GM19043 (cell line): Measurements from ENCODE around the gene TRABD2B.

Source experiments
- ATAC-seq: cut with Tn5 transposase; IDR thresholded peaks from one replicate; pipeline ENCODE4 v1.9.1; 2021; ENCODE audit warnings: low read depth; ENCODE audit not compliant: unreplicated experiment

TRABD2B gene

GRCh38 chr1:47938520-47938919 lies 58.7 kb downstream of the TRABD2B start:
- ATAC-seq, result no peak

- ATAC-seq, result no peak
Measured at GRCh38 chr1:47937586-47938254, 59.5 kb downstream of the TRABD2B start.

GRCh38 chr1:47936916-47937551 lies 60.2 kb downstream of the TRABD2B start:
- no peak for ATAC-seq

- ATAC-seq, result no peak
Measured at GRCh38 chr1:47935856-47936255, 61.3 kb downstream of the TRABD2B start.

- no peak for ATAC-seq
Measured at GRCh38 chr1:47935163-47935562, 62.0 kb downstream of the TRABD2B start.

GRCh38 chr1:47934243-47934805 lies 62.9 kb downstream of the TRABD2B start:
- no peak for ATAC-seq

- ATAC-seq, result no peak
Measured at GRCh38 chr1:47932743-47933142, 64.4 kb downstream of the TRABD2B start.

DNA sequence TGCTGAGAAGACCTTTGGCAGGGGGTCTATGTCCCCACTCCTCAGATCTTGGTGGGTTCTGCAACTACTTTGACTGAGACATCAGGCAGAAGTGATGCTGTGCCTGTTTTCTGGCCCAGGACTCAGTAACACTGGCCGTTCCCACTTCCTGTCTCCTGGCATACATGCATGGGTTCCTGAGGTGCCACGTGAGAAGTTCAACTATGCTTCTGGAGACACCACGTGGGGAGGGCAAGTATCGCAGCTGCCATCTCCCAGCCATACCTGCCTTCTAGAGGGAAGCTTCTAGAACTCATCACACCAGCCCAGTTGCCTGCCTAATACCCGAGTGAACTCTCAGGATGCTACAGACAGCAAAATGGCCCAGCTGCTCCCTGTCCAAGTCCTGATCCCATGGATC lies 65.8 kb downstream of the TRABD2B start:
- ATAC-seq, result no peak

DNA sequence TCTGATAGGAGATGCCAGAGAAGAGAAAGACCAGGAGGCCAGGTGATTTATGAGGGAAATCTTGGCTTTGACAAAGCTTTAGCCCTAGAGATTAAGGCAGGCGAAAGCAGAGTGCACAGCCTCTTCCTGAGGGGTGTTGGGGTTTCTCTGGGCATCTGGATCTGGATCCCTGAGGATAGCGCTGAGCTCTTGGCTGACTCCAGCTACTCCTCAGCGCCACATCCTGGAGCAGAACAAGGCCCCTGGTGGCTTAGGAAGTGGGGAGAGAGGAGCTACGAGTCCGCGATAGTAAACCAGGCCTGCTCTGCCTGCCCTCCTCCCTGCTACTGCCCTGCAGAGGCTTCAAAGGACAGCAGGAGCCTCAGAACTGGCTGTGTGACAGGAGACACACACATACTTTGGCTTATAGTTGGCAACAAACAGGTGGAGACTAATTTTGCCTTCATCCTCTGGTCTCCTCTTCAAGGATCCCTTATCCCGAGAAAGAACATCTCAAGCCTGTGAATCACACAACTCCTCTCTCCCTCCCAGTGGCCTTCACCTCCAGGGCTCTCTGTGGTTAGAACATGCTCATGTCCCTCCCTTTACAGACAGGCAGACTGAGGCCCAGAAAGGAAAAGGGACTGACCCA lies 66.9 kb downstream of the TRABD2B start:
- ATAC-seq, result no peak

DNA sequence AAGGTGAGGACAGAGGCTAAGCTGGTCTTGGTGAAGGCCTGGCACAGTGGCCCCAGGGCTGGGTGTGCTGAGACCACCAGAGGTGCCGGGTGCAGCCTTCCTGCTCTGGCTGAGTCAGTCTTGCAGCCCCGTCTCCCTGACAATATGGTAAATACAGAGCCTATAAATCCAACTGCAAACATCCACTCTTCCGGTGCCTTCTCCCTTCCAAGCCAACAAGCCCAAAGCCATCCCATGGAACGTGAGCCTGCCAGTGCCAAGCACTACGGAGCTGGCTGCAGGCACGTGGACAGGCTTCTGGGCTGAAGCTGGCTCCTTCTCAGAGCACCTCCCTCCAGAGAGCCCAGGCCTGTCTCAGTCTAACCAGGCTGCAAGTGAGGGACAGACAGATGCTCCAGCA lies 70.0 kb downstream of the TRABD2B start:
- ATAC-seq, result no peak

DNA sequence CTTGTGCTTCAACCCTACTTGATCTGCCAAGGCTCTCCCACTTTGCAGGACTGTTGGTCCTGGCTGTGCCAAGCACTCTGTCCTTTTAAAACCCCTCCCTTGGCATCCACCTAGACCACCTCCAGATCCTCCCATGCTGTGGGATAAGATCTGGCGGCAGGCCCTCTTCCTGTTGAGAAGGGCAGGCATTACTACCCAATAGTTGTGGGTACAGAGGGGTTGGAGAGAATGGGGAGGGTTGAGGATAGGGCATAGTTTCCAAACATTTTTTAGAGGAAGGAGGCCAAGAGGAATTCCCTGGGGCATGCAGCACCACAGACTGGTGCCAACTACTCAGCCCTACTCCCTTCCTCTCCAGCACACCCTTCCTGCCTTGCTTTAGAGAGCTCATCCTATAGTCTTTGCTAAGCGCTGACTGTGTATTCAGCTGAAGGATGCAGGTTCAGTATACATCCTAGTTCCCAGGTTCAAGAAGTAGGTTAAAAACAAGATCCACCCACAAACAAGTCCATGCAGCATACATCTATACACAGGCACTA lies 70.7 kb downstream of the TRABD2B start:
- no peak for ATAC-seq

GRCh38 chr1:47924270-47925048 lies 72.7 kb downstream of the TRABD2B start:
- ATAC-seq, result no peak

DNA sequence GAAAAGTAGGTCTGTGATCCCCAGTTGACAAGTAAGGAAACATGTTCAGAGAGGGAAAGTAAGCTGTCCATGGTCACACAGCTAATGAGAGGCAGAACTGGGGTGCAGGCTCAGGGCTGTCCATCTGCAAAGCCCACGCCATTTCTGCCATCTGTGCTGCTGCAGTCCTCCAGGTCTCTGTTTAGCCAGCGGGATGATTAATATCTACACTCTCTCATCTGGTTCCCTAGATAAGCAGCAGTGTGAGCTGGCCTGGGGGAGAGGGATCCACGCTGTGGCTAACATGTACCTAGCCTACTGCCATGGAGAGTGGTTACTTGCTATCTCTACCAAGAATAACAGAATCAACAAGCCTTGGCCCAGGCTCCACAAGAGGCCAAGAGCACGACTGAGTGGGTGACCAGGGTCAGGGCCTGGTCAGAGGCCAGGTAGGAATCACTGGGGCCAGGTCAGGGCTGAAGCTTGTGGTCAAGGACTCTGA lies 75.2 kb downstream of the TRABD2B start:
- ATAC-seq, result no peak

DNA sequence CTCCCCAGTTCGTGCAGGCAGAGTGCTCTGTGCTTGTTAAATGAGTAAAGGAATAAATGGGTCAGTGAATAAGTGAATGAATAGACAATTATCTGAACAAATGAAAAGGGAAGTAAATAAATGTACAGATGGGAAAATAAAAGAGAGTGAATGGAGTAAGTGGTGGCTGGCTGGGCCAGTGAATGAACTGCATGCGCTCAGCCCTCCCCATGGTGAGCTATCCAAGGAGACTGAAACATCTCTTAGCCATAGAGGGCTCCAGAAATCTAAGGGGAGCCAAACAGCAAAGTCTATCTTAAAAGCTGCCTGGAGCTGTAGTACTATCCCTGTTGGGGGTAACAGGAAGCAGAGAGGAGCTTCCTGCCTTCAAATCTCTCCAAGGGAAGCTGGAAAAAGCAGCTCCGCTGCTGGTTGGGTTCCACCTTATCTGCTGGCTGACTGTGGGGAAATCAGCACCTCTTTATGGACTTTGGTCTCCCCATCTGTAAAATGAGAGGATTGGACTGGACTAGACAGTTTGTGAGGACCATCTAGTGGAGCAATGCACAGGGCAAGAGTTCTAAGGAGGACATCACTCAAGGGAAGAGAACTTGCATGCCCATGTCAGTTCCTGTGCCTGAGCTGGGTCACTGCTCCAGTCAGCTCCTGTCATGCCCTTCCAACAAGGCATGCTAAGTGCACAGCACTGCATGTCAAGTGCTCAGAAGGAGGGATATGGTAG lies 77.9 kb downstream of the TRABD2B start:
- ATAC-seq, result no peak

- ATAC-seq, result no peak
Measured at GRCh38 chr1:47918257-47918867, 78.8 kb downstream of the TRABD2B start.

- no peak for ATAC-seq
Measured at GRCh38 chr1:47917687-47918086, 79.5 kb downstream of the TRABD2B start.

- no peak for ATAC-seq
Measured at GRCh38 chr1:47915677-47916353, 81.4 kb downstream of the TRABD2B start.

DNA sequence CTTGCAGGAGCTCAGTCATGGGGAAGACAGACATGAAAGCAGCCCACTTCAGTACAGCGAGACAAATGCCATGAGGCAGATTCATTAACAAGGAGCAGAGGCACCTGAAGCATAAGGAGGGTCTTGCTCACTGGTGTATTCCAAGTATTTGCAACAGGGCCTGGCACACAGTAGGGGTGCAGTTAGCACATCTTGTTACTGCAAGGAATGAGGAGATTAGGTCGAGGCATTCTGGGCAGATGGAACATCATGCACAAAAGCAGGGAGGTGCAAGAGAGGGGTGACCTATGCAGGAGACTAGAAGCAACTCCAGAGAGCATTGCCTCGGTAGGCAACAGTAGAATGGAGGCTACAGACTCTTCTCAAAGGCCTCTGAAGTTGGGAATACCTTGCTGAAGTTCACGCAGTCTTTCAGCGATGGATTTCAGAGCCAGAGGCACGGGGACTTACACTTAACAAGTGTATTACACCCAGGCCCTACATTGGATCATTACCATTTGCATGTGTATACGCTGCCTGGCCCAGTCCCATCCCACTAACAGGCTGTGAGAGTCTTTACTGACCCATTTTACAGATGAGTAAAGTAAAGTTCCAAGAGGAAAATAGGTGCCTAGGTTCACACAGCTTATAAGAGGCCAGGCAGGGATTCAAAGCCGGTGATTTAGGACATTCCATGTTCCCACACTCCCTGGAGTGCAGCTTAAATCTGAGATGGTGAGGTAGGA lies 82.1 kb downstream of the TRABD2B start:
- ATAC-seq, result no peak
